Keratinocyte (primary cell): ENCODE measurements around the gene ERMAP.

Experiments used
- CTCF ChIP-seq, 3 experiments: IDR thresholded peaks in 1 of 3; conservative IDR thresholded peaks in 1 of 3; optimal IDR thresholded peaks in 1 of 3; 2 replicates in 2 of 3; 3 replicates in 1 of 3; pipeline versions ENCODE3 to v1.5.1; 2011; ENCODE audit warnings: low read length in 3 of 3, mild to moderate bottlenecking in 3 of 3, moderate library complexity in 2 of 3, control low read depth in 1 of 3, inconsistent platforms in 1 of 3; ENCODE audit not compliant: insufficient read depth in 2 of 3; ENCODE audit errors: extremely low read depth in 1 of 3
- EZH2 ChIP-seq: IDR thresholded peaks from one replicate; pipeline ENCODE4 v1.6.1; 2012; ENCODE audit warnings: inconsistent platforms, mild to moderate bottlenecking, low read length, moderate library complexity

DNA sequence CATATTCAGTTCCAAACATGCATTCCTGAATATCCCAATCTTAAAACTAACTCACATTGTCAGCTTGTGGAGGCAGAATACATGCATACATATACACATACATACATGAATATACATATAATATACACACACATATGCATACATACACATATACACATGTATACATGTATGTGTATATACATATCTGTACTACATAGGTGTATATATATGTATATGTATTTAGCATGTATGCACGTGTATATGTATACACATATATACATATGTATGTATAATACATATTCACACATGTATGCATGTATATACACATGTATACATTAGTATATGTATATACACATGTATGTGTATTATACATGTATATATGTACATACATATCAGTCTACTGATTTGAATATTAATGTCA is 28.3 kb downstream of the ERMAP start:
- TF ChIP-seq CTCF (optimal IDR thresholded peaks at IDR 0.05 in 1 of 3, IDR thresholded peaks at IDR 0.05 in 1 of 3, conservative IDR thresholded peaks at IDR 0.05 in 1 of 3; ENCODE audit: extremely low read depth in 1 of 3, insufficient read depth in 2 of 3, low read length in 3 of 3) (no peak), EZH2 (no peak)
